ENCODE data around the gene PDE8A. TPM values are rescaled to one million over a fixed set of nuclear protein-coding genes. Genes with fewer than 3 reads are reported as not detected.

PDE8A gene
- total RNA-seq, 4 donors from 2014 or later: 14.0 to 28.6 (median 22.2) TPM

DNA sequence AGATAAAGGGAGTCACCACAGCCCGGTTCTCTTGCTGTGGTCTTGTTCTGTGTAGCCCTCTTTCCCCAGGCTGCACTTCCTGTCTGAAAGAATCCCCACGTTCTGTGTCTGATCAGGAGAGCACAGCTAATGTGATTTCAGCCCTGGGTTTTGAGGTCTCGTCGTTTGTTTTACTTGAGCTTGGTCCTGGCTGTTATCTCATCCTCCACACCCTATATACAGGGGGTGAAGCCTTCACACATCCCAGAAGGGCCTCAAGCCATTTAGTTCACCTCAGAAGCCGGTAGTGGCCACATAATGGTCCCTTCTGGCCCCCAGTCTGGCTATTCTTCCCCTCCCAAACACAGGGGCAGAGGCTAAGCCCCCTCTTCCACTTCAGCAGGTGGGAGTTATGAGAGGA lies 115.6 kb downstream of the PDE8A start:
- H3K27me3 ChIP-seq: no peaks in the 10 kb centered on the region
- H3K4me1 ChIP-seq: no peaks in the 10 kb centered on the region
- peaks cover 0 to 56% (median 0%) of the 10 kb centered on the region in 3 donors for H3K36me3 ChIP-seq
- no peak for DNase-seq
- WGBS, 2 donors: 81 to 82% methylated on average over 5 of the region's 5 CpGs
- no peaks in the 10 kb centered on the region for H3K9me3 ChIP-seq
- H3K4me3 ChIP-seq: no peak overlapping the region
- H3K27ac ChIP-seq: no peak overlapping the region
- intact Hi-C loops (cut with DNase I): no loop called here
- TF ChIP-seq POLR2A (IDR thresholded peaks at IDR 0.05): no peak
- TF ChIP-seq, protein P1, sequence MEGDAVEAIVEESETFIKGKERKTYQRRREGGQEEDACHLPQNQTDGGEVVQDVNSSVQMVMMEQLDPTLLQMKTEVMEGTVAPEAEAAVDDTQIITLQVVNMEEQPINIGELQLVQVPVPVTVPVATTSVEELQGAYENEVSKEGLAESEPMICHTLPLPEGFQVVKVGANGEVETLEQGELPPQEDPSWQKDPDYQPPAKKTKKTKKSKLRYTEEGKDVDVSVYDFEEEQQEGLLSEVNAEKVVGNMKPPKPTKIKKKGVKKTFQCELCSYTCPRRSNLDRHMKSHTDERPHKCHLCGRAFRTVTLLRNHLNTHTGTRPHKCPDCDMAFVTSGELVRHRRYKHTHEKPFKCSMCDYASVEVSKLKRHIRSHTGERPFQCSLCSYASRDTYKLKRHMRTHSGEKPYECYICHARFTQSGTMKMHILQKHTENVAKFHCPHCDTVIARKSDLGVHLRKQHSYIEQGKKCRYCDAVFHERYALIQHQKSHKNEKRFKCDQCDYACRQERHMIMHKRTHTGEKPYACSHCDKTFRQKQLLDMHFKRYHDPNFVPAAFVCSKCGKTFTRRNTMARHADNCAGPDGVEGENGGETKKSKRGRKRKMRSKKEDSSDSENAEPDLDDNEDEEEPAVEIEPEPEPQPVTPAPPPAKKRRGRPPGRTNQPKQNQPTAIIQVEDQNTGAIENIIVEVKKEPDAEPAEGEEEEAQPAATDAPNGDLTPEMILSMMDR (IDR thresholded peaks at IDR 0.05): no peak

DNA sequence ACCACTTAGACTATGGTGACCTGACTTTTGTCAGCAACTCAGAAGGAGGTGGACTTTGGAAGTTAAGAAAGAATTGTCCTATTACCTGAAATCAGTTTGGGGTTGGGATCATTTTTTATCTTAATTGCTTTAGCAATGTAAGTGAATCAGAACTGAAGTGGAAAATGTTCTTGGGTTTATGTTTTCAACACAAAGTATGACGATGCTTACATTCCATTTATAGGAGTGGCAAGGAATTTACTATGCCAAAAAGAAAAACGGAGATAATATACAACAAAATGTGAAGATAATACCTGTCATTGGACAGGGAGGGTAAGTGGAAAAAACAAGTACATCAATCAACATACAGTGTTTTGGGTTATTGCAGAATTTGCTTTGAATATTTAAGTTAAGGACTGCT lies 116.1 kb downstream of the PDE8A start:
- Histone ChIP-seq H3K4me1 (no peaks in the 10 kb centered on the region), H3K9me3 (no peaks in the 10 kb centered on the region), H3K27ac (no peak overlapping the region), H3K27me3 (no peaks in the 10 kb centered on the region), H3K4me3 (no peak overlapping the region), H3K36me3 (peaks cover 0 to 51% (median 0%) of the 10 kb centered on the region in 3 donors)
- WGBS, 2 donors: 61 to 85% methylated on average over 2 of the region's 2 CpGs
- no peak for DNase-seq
- intact Hi-C loops (cut with DNase I): no loop called here
- no peak for TF ChIP-seq POLR2A (IDR thresholded peaks at IDR 0.05)
- TF ChIP-seq, protein P1 (IDR thresholded peaks at IDR 0.05): no peak

DNA sequence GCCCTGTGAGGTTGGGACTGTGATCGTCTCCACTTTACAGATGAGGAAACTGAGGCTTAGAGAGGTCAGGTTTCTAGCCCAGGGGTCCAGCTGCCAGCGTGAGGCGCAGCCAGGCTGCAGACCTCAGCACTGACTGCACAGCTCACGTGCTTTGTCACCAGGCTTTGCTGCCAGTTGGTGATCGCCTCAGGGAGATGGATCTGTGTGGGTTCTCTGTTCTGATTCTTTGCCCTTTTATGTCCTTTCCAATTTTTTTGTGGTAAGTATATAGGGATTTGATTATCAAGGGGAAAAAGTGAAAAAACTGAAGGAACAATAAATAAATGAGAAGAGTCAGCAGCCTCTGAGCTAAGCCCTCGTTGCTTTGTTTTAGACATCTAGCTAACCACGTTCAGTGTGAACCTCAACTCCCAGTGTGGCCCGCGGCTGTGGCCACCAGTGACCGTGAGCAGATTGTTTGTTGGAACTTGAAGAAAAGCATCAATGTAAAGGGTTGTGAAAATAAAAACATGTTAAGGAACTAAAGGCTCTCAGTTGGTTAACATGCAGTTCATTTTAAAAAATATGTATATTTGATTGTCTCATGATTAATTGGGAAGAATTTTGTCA lies 117.6 kb downstream of the PDE8A start:
- H3K9me3 ChIP-seq: no peaks in the 10 kb centered on the region
- H3K36me3 ChIP-seq: peaks cover 0 to 50% (median 0%) of the 10 kb centered on the region in 3 donors
- TF ChIP-seq, protein P1 (IDR thresholded peaks at IDR 0.05): no peak
- TF ChIP-seq POLR2A (IDR thresholded peaks at IDR 0.05): no peak
- no peak overlapping the region for H3K27ac ChIP-seq
- no peaks in the 10 kb centered on the region for H3K27me3 ChIP-seq
- DNase-seq: no peak
- intact Hi-C loops (cut with DNase I): no loop called here
- no peaks in the 10 kb centered on the region for H3K4me1 ChIP-seq
- WGBS, 2 donors: 85 to 89% methylated on average over 10 of the region's 10 CpGs
- no peak overlapping the region for H3K4me3 ChIP-seq

DNA sequence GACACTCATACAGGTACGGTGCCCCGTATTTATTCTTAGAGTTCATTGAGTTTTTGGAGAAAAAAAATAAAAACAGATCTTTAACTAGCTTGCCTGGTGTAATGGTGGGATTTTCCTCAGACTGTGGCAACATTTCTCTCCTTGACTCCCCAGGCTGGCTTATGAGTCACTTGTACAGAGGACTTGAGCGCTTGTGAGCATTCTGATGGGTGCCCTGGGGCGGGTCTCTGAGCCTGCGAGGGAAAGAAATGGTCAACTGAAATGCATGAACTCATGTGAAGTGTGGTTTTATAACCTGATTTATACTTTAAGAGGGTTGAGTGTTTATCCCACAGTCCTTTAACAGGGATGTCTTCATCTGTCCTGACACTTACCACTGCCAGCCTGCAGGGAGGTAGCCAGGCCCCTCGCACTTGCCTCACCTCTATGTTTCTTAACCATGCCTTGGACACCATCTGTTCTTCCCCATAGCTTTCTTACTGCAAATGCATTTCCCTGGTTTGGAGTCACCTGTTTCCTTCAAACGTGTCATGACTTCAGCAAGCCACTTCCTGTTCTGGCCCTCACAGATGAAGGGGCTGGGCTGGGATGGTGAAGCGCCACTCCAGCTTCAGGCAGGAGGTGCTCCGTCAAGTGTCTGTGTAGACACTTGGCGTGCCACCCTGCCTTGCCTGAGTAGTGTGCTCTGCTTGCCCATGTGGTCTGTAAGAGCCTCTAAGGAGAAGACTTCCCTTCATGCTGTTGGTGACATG lies 118.7 kb downstream of the PDE8A start:
- no peak for TF ChIP-seq POLR2A (IDR thresholded peaks at IDR 0.05)
- TF ChIP-seq, protein P1 (IDR thresholded peaks at IDR 0.05): no peak
- intact Hi-C loops (cut with DNase I): no loop called here
- no peaks in the 10 kb centered on the region for H3K27me3 ChIP-seq
- no peaks in the 10 kb centered on the region for H3K4me1 ChIP-seq
- no peak overlapping the region for H3K4me3 ChIP-seq
- H3K9me3 ChIP-seq: no peaks in the 10 kb centered on the region
- no peak for DNase-seq
- H3K36me3 ChIP-seq: peaks cover 0 to 40% (median 0%) of the 10 kb centered on the region in 3 donors
- no peak overlapping the region for H3K27ac ChIP-seq
- WGBS, 2 donors: 75 to 95% methylated on average over 8 to 10 of the region's 10 CpGs

DNA sequence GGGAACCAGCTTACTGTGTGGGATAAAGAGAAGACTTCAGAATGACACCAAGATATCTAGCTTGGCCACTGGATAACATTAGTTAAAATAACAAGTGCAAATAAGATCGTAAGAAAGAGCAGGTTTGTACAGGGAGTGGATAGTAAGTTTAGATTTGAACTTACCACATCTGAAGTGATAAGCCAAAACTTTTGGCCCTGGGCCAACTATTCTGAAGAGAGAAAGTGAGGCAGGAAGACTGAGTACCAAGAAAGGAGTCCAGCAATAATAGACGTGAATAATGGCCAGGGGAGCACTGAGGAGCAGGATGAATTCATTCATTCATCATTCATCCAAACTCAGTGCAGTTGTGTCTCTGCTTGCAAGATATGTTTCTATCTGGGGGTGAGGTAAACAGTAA lies 122.9 kb downstream of the PDE8A start:
- Histone ChIP-seq H3K4me3 (no peak overlapping the region), H3K9me3 (no peaks in the 10 kb centered on the region), H3K36me3 (peaks cover 0 to 36% (median 0%) of the 10 kb centered on the region in 3 donors), H3K27me3 (no peaks in the 10 kb centered on the region), H3K4me1 (no peaks in the 10 kb centered on the region), H3K27ac (no peak overlapping the region)
- 80 to 84% methylated on average over 2 of the region's 2 CpGs for WGBS, 2 donors
- intact Hi-C loops (cut with DNase I): no loop called here
- no peak for DNase-seq
- TF ChIP-seq POLR2A (IDR thresholded peaks at IDR 0.05): no peak
- TF ChIP-seq, protein P1 (IDR thresholded peaks at IDR 0.05): no peak
